Inflammatory macrophage (primary cell): ENCODE measurements around the gene APBB2.

ENCODE experiments used
- DNase-seq, 2 donors: peaks; one replicate each; pipeline ENCODE4 v3.0.0-alpha.2; 2020 to 2022

The APBB2 gene

DNA sequence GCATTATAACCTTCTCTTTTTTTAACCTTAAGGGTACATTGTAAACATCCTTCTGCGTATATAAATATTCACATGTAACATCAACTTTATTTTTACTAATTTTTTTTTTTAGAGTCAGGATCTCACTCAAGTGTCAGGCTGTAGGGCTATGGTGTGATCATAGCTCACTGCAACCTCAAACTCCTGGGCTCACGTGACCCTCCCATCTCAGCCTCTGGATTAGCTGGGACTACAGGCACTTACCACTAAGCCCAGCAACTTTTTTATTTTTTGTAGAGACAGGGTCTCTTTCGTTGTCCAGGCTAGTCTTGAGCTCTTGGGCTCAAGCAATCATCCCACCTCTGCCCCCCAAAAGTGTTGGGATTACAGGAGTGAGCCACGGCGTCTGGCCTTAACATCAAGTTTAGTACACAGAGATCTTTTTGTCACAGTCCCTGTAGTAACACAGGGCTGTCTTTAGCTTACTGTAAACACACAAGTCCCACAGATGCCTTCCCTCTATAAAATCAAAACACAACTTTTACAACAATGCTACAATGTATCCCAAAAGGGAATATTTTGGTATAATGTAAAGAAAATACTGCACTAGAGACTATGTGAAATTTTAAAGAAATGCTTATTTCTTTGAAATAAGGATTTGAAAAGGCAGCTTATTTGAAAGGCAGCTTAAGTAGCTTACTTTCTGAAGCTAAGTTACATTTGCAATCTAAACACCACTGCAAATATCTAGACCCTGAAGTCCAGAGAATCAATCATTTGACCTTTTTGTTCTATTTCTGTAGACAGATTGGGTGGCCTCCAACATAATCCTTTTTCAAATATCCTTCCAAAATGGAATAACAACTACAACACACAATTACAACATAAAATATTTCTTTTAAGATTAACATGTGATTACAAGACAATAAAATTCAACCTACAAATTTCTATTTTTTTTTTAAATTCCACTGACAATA lies 116.0 kb downstream of the APBB2 start:
- DNase-seq = no peak

DNA sequence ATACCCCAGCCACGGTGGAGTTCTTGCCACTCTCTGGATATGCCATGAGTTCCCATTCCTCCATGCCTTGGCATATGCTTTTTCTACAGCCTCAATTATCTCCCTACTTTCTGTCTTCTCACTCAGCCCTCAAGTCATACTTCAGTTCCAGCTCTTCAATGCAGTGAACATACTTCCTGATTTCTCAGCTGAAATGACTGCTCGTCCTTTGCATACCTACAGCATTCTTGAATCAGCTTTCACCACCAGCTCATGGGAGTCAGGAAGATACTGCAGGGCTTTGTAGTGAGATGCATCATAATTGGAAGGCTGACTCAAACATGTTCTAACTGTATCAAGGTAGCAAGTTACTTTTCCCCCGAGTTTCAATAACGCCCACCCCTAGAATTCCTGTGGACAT lies 118.4 kb downstream of the APBB2 start:
- no peak for DNase-seq

GRCh38 chr4:41095192-41095872 lies 119.0 kb downstream of the APBB2 start:
- DNase-seq = no peak

- DNase-seq = no peak
Observed at GRCh38 chr4:41092128-41092527, 122.2 kb downstream of the APBB2 start.

DNA sequence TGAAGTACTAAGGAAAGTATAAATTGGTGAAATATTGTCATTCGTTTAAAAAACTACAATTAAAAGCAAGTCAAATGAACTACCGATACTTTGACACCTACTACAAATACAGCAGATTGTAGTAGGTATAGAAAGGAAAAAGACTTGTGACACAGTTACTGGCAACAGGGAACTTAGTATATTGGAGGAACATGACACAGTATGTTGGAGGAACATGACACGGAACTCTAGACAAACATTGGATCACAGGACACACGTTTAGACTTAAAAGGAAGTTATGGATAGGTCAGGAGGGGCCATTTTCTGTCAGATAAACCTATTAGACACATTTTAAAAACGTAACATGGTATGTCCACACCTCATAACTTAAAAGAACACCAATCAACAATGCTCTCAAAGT lies 132.5 kb downstream of the APBB2 start:
- no peak for DNase-seq

DNA sequence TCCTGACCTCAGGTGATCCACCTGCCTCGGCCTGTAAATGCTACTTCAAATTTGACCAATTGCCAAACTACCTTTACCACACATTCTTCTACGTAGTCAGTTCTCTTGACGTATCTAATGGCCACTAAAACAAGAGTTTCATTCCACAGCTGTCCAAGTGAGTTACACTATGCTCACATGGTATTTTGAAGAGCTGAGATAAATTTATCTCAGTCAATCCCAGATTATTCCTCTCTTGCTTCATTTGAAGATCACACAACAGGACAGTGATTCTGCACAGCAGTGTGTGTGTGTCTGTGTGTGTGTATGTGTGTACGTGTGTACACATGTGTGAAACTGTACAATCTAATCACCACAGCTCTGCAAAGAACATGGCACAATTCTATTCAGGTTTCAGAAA lies 133.4 kb downstream of the APBB2 start:
- DNase-seq = no peak

DNA sequence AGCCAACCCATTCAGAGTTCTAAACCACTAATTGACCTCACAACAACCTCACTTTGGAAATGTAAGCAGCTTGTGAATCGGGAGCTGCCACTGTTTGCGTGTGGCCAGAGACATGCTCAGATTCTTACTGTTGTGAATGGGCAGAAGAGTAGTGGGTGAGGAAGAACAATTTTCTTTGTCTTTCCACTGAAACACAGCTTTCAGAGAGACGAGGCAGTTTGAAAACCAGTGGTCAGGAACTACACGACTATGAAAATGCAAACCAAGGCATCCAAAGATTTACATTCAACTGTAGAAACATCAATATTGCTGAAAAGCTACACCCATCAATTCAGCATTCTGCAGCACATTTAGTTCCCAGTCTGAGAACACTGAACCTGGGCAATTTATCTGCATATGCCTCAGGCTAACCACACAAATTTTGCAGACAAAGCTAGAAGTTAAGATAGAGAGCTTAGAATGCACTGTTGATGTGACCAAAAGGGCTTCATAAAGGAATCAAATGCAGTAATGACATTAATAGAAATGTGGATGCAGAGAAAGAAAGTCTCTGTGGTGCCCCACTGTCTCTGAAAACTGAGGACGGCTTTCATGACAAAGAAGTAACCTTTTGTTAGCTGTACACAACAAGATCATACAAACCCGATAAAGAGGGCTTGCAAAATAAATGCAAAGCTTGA lies 134.3 kb downstream of the APBB2 start:
- no peak for DNase-seq

DNA sequence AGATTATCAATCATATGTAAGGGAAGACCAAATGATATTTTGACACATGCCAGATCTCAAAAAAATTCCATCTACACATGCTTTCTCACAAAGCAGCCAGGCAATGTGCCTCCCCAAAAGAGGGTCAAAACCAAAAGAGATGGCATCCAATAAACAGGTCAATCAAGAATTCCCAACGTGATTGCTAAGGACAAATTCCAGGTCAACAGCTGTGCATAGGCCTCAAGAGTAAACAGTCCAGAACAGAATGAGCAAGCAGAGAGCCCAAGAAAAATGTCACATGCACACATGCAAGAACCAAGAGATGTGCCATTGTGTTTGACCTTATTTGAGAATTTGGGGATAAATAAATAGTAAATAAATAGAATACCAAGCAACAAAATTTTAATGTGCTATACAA lies 136.7 kb downstream of the APBB2 start:
- no peak for DNase-seq

- no peak for DNase-seq
Observed at GRCh38 chr4:41076481-41076880, 137.9 kb downstream of the APBB2 start.

DNA sequence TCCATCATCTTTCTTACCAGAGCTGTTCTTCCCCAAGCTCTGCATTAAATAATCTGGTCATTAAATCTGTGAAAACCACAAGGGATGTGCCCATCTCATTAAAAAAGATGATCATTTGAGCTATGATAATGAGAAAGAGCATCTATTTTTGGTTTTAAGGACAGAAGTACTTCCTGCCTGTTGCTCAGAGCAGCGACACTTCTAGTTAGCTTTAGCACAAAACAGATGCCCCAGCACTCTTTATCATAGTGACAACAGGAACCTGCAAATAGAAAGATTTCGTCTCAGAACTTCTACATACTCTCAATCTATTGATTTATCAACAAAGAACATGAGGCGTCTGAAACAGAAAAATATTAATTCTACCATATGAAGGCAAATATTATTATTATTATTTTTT lies 140.1 kb downstream of the APBB2 start:
- no peak for DNase-seq

DNA sequence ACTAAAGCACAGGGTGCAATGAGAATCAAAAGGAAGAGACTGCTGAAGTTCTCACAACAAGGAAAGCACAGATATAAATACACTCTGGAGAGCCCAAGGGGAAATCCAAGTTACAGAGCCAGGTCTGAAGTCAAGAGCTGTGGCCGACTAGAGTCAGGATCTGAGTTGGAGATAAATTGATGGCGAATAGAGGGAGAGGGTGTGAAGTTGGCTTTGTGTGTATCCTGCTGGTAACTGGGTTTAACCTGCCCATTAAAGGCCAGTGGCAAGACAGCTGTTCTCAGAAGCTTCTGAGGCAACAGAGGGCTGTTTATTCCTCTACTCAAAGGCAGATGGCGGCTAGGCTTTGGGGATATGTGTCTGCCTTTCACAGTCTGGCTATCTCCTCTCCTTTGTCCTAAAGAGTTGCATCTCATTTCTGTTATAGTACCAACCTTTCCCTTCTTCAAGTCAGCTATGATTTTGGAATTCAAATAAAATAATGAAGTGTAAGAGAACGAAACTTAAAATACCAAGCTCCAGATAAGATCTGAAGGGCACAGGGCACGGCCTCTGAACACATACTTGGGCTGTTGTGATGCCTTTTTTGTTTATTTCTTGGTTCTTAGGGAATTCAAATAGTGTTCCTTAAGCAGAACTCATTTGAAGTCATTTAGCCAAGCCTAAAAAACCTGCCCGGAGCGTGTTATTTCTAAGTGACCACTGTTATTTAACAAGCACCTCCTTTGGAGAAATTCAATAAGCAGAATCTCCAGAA lies 142.1 kb downstream of the APBB2 start:
- no peak for DNase-seq

DNA sequence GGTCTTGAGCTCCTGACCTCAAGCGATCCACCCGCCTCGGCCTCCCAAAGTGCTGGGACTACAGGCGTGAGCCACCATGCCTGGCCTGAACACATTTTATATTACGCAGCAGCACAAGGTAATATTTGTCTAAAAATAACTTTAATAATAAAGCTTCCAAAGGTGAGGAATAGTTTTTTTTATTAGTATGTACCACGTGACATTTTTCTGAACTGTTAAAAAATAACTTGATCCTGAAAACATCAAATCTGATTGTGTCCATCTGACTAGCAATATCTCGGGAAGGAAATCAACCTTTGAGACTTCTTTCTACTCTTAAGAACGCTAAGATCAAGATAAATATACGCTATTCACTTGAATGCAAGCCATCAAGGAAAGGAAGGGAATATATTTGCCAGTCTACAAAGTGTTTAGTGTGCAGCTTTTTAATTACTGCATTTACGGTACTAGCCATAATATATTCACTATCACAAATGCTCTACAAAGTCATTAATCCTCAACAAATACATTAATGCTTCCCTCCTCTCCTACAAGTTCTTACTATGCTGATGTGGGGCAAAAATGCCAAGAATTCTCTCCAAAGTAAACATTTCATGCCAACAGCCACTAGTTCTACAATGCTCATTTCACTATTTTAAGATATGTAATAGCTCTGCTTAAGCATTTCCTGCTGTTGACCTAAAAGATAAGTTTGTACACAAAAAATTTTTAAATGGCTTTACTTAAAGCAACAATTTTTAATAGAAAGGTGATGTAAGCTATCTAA lies 143.6 kb downstream of the APBB2 start:
- no peak for DNase-seq

GRCh38 chr4:41069838-41070237 lies 144.5 kb downstream of the APBB2 start:
- no peak for DNase-seq

DNA sequence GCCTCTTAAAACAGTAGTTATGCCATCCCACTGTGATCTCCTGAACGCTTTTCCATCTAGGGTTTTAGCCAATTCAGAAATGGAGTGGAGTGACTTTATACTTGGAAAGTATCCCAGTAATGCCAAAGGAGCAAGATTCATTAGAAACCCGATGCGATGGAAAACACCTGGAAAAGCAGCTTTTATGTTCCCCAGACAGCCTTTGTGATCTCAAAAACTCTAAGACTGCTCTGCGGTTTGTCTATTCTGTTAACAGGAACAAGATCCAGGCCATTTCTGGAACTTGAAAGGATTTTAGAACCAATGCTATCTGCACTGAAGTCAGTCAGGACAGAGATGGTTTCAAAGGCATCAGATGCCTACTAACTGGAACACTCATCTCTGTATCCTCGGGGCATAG lies 145.1 kb downstream of the APBB2 start:
- no peak for DNase-seq

DNA sequence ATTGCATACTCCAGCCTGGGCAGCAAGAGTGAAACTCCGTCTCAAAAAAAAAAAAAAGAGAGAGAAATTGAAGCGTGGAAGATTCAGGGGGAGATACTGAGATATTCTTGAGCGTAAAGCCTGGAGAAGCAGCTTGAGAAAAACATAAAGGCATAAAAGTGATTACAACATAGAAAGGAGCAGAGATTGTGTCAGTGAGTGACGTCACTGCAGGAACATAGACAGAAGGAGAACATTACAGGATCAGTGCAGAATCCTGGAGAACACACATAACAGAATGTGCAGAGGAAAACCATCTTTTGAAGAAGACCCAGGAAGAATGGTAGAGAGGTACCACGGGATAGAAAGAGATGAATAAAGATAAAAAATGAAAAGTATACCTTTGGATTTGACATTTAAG lies 147.0 kb downstream of the APBB2 start:
- no peak for DNase-seq

DNA sequence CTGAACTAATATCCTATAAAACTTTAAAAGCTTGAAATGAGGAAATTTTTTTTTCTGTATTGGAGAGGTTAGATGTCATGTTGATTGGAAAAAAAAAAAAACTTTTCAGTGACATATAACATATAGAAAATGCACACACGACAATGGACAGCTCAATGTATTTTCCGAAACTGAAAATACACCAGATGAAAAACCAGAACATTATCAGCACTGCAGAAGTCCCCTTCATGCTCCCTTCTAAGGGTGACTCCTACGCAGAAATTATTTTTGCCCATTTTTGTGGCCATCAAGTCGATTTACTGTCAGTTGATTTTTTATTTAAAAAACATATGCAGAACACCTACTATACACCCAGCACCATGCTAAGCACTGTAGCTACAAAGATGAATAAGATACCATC lies 148.3 kb downstream of the APBB2 start:
- DNase-seq = no peak

DNA sequence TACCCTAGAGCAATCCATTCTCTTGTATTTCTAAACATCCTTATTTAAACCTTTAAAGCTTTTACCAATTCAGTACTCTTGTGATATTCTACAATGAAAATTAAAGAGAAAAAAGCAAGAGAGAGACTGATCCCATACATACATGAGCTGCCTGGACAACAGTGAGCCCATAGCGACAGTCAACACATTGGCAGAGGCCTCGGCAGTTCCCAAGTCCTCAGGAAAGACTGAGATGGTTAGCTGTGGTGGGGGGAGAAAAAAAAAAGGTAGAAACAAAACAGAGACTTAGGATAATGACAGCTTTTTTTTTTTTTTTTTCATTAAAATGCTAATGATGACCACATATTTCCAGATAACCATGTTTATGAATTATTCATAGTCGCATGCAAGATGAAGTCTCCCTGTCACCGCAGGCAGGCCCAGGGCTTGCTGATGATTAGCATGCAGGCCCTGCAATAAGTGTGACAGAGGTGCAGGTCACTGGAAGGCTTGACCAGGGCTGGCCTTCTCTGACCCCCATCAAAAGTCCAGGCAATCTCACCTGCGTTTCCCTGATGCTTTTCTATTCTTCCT lies 148.8 kb downstream of the APBB2 start:
- DNase-seq = no peak

DNA sequence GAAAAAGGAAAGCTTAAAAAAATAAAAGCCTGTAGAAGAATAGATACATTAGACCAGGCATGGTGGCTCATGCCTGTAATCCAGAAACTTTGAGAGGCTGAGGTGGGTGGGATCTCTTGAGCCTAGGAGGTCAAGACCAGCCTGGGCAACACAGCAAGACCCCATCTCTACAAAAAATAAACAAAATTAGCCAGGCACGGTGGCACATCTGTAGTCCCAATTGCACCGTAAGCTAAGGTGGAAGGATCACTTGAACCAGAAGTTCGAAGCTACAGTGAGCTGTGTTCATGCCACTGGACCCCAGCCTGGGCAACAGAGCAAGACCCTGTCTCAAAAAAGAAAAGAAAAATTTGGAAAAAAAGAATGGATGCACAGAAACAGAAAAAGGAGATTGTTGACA lies 149.4 kb downstream of the APBB2 start:
- no peak for DNase-seq

DNA sequence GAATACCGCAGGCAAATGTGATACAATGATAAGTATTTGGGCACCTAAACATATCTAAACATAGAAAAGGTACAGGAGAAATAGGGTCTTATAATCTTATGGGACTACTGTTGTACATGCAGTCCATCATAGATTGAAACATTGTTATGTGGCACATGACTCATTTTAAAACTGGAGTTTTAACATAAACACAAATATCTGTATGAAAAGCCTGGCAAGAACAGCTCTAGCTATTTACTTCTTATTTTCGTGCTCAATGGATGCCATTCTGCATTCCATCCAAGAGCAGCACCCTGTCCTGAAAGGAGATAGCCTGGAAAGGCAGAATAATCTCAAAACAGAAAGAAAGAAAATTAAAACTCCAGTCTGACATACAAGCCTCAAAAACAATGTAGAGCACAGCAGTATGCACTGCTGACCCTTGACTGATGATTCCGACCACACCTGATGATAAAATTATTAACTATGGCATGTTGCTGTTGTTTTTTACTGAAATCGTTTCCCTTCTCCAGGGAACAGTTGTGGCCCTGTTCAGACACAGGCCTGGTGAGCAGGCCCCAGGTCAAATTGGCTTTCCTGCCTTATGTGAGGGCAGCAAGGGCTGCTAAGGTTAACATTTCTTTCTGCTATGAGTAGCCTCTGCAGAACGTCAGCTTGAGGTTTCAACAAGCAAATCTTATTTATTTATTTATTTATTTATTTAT lies 152.7 kb downstream of the APBB2 start:
- no peak for DNase-seq

- DNase-seq = no peak
Observed at GRCh38 chr4:41060352-41061334, 153.7 kb downstream of the APBB2 start.
